ENCODE data around the gene NCBP3.

The NCBP3 gene

GRCh38 chr17:3818786-3819185, 27.3 kb downstream of the NCBP3 start:
- no peak for DNase-seq (ENCODE audit: low spot score)
- no peak for TF ChIP-seq CTCF (IDR thresholded peaks at IDR 0.05; ENCODE audit: extremely low read depth, missing control alignments)

GRCh38 chr17:3817851-3818605, 28.0 kb downstream of the NCBP3 start:
- no peak for DNase-seq (ENCODE audit: low spot score)
- TF ChIP-seq CTCF (IDR thresholded peaks at IDR 0.05; ENCODE audit: extremely low read depth, missing control alignments) = no peak

GRCh38 chr17:3815925-3816324, 30.1 kb downstream of the NCBP3 start:
- no peak for TF ChIP-seq CTCF (IDR thresholded peaks at IDR 0.05; ENCODE audit: extremely low read depth, missing control alignments)
- no peak for DNase-seq (ENCODE audit: low spot score)

- no peak for TF ChIP-seq CTCF (IDR thresholded peaks at IDR 0.05; ENCODE audit: extremely low read depth, missing control alignments)
- no peak for DNase-seq (ENCODE audit: low spot score)
Observed at GRCh38 chr17:3815122-3815521, 30.9 kb downstream of the NCBP3 start.

- TF ChIP-seq CTCF (IDR thresholded peaks at IDR 0.05; ENCODE audit: extremely low read depth, missing control alignments) = no peak
Observed at GRCh38 chr17:3814361-3814760, 31.7 kb downstream of the NCBP3 start.

GRCh38 chr17:3813171-3813570, 32.9 kb downstream of the NCBP3 start:
- no peak for DNase-seq (ENCODE audit: low spot score)
- no peak for TF ChIP-seq CTCF (IDR thresholded peaks at IDR 0.05; ENCODE audit: extremely low read depth, missing control alignments)

More at GRCh38 chr17:3814361-3814760, 31.7 kb downstream of the NCBP3 start:
- DNase-seq (ENCODE audit: low spot score) = no peak

GRCh38 chr17:3812771-3813170, 33.3 kb downstream of the NCBP3 start:
- DNase-seq (ENCODE audit: low spot score) = no peak
- no peak for TF ChIP-seq CTCF (IDR thresholded peaks at IDR 0.05; ENCODE audit: extremely low read depth, missing control alignments)
